Daoy (cell line): ENCODE measurements around the gene KDM1B. TPM values are rescaled to one million over a fixed set of nuclear protein-coding genes. Genes with fewer than 3 reads are reported as not detected.
A peak's percentile ranks its signal among the peaks of the same experiment; 100 is the strongest.

ENCODE experiments used
- DNase-seq: peaks from one replicate; pipeline ENCODE4 v3.0.0-alpha.2; 2015; ENCODE audit warnings: low read depth
- total RNA-seq: library from RNA; depleted of rRNA; stranded (reverse); fragments of >200 nt; shearing (Covaris generic); gene quantifications from 2 replicates; pipeline ENCODE4 v1.2.3, GENCODE V29; 2014; rRNA removed

KDM1B gene
- total RNA-seq, 1 experiment from 2014 or later, result 17.4 TPM

GRCh38 chr6:18262702-18263417 is 107.6 kb downstream of the KDM1B start:
- peak; percentile 35 for DNase-seq

GRCh38 chr6:18263418-18264218 is 108.4 kb downstream of the KDM1B start:
- no peak for DNase-seq

- peak; percentile 94 for DNase-seq
These were observed 109.1 kb downstream of the KDM1B start, which contains the start of gene DEK for GRCh38 chr6:18264219-18264922. DEK (minus strand) TSS chr6:18264530; CDS start chr6:18263987, 543 bp downstream.

GRCh38 chr6:18264923-18265377 is 109.7 kb downstream of the KDM1B start:
- no peak for DNase-seq

GRCh38 chr6:18265787-18266522 is 110.7 kb downstream of the KDM1B start:
- DNase-seq, result no peak

- DNase-seq, result no peak
These were observed 111.3 kb downstream of the KDM1B start for GRCh38 chr6:18266523-18266912.

- DNase-seq, result no peak
These were observed 112.8 kb downstream of the KDM1B start for GRCh38 chr6:18268066-18268465.

- peak; percentile 58 for DNase-seq
These were observed 114.0 kb downstream of the KDM1B start for GRCh38 chr6:18269253-18269652.

- DNase-seq, result no peak
These were observed 114.5 kb downstream of the KDM1B start for GRCh38 chr6:18269717-18270116.

- no peak for DNase-seq
These were observed 115.0 kb downstream of the KDM1B start for GRCh38 chr6:18270216-18270615.

Other genes with a start within 250 kb of the KDM1B start
- 18.1 and 23.0 TPM in 2 replicates for gene KIF13A, start 167.8 kb upstream of the KDM1B start, total RNA-seq
- 2.6 and 2.7 TPM in 2 replicates for gene NHLRC1, start 32.7 kb upstream of the KDM1B start, total RNA-seq
- 26.7 and 34.1 TPM in 2 replicates for gene TPMT, start 345 bp upstream of the KDM1B start, total RNA-seq
- gene DEK, start 109.1 kb downstream of the KDM1B start, total RNA-seq, result 320 and 481 TPM in 2 replicates
- 2.3 and 4.3 TPM in 2 replicates for gene RNF144B, start 231.9 kb downstream of the KDM1B start, total RNA-seq